Activated naive CD4-positive, alpha-beta T cell treated with anti-CD3 and anti-CD28 coated beads, Interleukin-2, amount 50 U/mL, for 24 hours (primary cell): ENCODE data around the gene TMEM267.
"Not testable (repeated sequence)": the region's sequence is repeated elsewhere in the genome, so short reads cannot be mapped to it uniquely, and the experiment has no call there.

Experiments
- H3K27ac Mint-ChIP-seq: one replicate; pipeline ENCODE4 v1.8.0; 2021; ENCODE audit warnings: mild to moderate bottlenecking, mixed read lengths
- H3K27me3 Mint-ChIP-seq: one replicate; pipeline ENCODE4 v1.8.0; 2021; ENCODE audit warnings: mixed read lengths
- H3K36me3 Mint-ChIP-seq: one replicate; pipeline ENCODE4 v1.8.0; 2021; ENCODE audit warnings: mixed read lengths
- H3K4me1 Mint-ChIP-seq: one replicate; pipeline ENCODE4 v1.8.0; 2021; ENCODE audit warnings: mixed read lengths
- H3K4me3 Mint-ChIP-seq: one replicate; pipeline ENCODE4 v1.8.0; 2021; ENCODE audit warnings: mild to moderate bottlenecking, mixed read lengths
- H3K9me3 Mint-ChIP-seq: one replicate; pipeline ENCODE4 v1.8.0; 2021; ENCODE audit warnings: mixed read lengths

TMEM267 gene

DNA sequence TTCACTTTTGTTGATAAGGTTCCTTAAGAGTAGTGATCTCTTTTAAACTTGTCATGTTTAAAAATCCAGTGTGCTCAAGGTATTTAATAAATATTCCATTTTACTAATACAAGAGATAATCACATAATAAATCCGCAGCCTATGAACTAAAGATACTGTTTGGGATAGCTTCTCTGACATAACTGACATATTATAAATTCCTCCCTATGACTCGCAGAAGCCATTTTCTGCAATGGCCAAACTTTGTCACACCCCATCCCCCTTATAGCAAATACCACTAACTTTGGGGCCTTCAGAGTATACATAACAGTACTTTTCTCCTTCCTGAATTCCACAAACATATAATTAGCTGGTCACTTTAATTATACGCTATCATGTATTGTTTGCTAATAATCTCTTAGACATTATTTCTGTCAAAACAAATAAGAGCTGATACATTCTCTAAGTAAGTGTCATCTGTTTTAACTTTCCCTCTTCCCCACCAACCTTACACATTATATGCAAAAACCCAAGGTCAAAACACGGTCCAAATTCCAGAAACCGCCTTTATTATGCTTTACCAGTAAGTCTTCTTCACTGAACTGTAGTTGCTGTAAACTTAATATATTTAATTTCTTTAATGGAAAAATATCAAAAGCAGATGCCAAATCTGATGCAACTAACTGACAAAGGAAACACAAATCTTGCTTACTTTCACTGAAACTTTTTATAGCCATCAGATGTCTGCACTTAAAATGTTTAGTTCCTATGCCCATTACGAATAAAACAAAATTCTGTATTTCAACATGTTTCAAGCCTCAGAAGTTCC is 971 bp downstream of the TMEM267 start:
- Mint-ChIP-seq H3K4me3 (peak overlapping the region; percentile 98), H3K27ac (peak overlapping the region; percentile 99), H3K9me3 (no peaks in the 10 kb centered on the region), H3K36me3 (peaks cover 3% of the 10 kb centered on the region), H3K4me1 (peaks cover 65% of the 10 kb centered on the region), H3K27me3 (no peaks in the 10 kb centered on the region)

DNA sequence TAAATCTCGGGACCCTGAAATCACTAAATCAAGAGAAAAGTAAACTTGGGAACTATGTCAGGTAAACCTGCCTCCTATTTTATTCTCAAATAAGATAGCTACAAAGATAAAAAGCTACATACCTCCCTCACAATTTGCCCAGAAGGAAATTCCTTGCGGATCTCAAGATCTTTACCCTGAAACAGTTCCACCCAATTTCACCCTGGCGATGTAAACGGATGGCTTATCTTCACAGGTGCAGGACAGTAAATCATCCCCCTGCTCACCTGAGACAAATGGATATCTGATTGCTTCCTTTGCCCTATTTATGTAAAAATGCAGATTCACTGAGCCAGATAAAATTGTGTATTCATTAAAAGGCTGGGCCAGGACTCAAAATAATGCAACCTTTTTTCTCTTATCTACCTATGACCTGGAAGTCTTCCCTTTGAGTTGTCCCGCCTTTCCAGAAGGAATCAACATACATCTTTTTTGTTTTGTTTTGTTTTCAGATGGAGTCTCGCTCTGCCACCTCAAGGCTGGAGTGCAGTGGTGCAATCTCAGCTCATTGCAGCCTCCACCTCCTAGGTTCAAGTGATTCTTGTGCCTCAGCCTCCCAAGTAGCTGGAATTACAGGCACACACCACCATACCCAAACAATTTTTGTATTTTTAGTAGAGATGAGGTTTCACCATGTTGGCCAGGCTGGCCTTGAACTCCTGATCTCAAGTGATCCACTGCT is 13.8 kb downstream of the TMEM267 start:
- Mint-ChIP-seq H3K36me3 (peaks cover 62% of the 10 kb centered on the region), H3K27ac (no peak overlapping the region), H3K27me3 (no peaks in the 10 kb centered on the region), H3K4me1 (peaks cover 41% of the 10 kb centered on the region), H3K9me3 (peaks cover 21% of the 10 kb centered on the region), H3K4me3 (no peak overlapping the region)

DNA sequence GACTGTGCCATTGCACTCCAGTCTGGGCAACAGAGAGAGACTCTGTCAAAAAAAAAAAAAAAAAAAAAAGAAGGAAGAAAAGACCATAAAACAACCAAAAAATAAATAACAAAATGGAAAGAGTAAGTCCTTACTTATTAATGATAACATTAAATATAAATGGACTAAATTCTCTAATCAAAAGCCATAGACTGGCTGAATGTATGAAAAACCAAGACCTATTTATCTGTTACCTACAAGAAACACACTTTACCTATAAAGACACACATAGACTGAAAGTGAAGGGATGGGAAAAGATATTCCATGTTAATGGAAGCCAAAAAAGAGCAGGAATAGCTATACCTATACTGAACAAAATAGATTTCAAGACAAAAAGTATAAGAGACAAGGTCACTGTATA is 16.6 kb downstream of the TMEM267 start:
- Mint-ChIP-seq H3K36me3 (peaks cover 56% of the 10 kb centered on the region), H3K4me3 (no peak overlapping the region), H3K27me3 (no peaks in the 10 kb centered on the region), H3K27ac (no peak overlapping the region), H3K9me3 (peaks cover 17% of the 10 kb centered on the region), H3K4me1 (peaks cover 31% of the 10 kb centered on the region)

DNA sequence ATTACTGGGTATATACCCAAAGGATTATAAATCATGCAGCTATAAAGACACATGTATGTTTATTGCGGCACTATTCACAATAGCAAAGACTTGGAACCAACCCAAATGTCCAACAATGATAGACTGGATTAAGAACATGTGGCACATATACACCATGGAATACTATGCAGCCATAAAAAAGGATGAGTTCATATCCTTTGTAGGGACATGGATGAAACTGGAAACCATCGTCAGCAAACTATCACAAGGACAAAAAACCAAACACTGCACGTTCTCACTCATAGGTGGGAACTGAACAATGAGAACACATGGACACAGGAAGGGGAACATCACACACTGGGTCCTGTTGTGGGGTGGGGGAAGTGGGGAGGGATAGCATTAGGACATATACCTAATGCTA is 18.2 kb downstream of the TMEM267 start:
- Mint-ChIP-seq H3K4me1 (peaks cover 26% of the 10 kb centered on the region), H3K36me3 (peaks cover 52% of the 10 kb centered on the region)

DNA sequence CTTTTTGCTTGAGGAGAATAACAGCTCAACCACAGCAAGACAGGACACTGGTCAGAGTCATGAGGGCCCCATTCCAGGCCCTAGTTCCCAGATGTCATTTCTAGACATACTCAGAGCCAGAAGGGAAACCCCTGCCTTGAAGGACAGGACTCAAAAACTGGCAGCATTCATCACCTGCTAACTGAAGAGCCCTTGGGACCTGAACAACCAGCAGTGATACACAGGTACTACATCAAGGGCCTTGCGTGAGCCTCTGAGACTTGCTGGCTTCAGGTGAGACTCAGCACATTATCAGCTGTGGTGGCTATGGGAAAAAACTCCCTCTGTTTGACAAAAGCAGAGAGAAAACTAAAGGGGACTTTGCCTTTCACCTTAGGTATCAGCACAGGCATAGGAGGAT is 22.6 kb downstream of the TMEM267 start:
- no peak overlapping the region for H3K4me3 Mint-ChIP-seq
- H3K27me3 Mint-ChIP-seq = no peaks in the 10 kb centered on the region
- peaks cover 6% of the 10 kb centered on the region for H3K9me3 Mint-ChIP-seq
- peaks cover 10% of the 10 kb centered on the region for H3K4me1 Mint-ChIP-seq
- peaks cover 43% of the 10 kb centered on the region for H3K36me3 Mint-ChIP-seq
- H3K27ac Mint-ChIP-seq = no peak overlapping the region

More for the DNA sequence above, 18.2 kb downstream of the TMEM267 start:
- not testable (repeated sequence) for H3K27me3 Mint-ChIP-seq, H3K4me3 Mint-ChIP-seq, H3K27ac Mint-ChIP-seq
- peaks cover 17% of the 10 kb centered on the region for H3K9me3 Mint-ChIP-seq

DNA sequence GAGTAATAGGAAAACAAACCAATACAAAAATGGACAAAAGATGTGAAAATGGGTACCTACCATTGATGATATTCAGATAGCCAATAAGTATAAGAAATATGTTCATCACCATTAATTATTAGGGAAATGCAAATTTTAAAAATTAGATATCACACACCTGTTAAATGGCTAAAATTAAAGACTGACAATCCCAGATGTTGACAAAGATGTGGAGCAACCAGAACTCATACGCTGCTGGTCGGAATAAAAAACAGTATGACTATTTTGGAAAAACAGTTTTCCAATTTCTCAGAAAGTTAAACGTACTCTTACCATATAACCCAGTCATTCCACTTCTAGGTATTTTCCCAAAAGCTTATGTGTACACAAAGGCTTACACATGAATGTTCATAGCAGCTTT is 27.1 kb downstream of the TMEM267 start:
- H3K27me3 Mint-ChIP-seq = no peaks in the 10 kb centered on the region
- peaks cover 42% of the 10 kb centered on the region for H3K36me3 Mint-ChIP-seq
- H3K27ac Mint-ChIP-seq = no peak overlapping the region
- H3K9me3 Mint-ChIP-seq = peaks cover 6% of the 10 kb centered on the region
- no peaks in the 10 kb centered on the region for H3K4me1 Mint-ChIP-seq
- H3K4me3 Mint-ChIP-seq = no peak overlapping the region

DNA sequence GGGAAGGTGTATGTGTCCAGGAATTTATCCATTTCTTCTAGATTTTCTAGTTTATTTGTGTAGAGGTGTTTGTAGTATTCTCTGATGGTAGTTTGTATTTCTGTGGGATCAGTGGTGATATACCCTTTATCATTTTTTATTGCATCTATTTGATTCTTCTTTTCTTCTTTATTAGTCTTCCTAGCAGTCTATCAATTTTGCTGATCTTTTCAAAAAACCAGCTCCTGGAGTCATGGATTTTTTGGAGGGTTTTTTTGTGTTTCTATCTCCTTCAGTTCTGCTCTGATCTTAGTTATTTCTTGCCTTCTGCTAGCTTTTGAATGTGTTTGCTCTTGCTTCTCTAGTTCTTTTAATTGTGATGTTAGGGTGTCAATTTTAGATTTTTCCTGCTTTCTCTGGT is 42.1 kb downstream of the TMEM267 start:
- H3K4me1 Mint-ChIP-seq, H3K27me3 Mint-ChIP-seq, H3K4me3 Mint-ChIP-seq, H3K27ac Mint-ChIP-seq: not testable (repeated sequence)
- peaks cover 24% of the 10 kb centered on the region for H3K9me3 Mint-ChIP-seq
- H3K36me3 Mint-ChIP-seq = peaks cover 28% of the 10 kb centered on the region

DNA sequence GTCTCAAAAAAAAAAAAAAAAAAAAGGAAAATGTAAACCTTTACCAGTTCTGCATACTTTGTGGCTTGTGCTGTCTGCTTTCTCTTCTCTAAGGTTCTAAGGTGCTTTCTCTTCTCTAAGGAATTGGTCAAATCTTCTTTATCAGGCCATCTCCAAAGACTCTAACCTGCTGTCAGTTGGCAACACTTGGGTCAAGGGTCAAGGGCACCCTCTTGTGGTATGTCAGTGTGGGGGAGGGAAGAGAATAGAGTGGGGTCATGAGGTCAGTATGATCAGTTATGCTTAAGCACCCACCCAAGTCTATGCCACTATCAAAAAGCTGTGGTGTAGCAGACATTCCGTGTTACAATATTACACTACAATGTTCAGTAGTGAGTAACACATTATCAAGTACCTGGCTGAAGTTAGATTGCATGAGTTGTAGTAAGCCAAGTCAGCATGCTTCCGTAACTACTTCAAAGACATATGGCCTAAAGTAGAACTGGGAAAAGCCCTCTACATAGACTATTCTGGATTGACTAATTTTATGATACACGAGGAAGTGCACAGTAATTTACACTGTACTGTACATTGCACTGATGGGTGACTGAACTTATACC is 46.5 kb downstream of the TMEM267 start:
- Mint-ChIP-seq H3K4me3 (no peak overlapping the region), H3K36me3 (peaks cover 9% of the 10 kb centered on the region), H3K27ac (no peak overlapping the region), H3K9me3 (peaks cover 13% of the 10 kb centered on the region), H3K27me3 (no peaks in the 10 kb centered on the region), H3K4me1 (no peaks in the 10 kb centered on the region)

DNA sequence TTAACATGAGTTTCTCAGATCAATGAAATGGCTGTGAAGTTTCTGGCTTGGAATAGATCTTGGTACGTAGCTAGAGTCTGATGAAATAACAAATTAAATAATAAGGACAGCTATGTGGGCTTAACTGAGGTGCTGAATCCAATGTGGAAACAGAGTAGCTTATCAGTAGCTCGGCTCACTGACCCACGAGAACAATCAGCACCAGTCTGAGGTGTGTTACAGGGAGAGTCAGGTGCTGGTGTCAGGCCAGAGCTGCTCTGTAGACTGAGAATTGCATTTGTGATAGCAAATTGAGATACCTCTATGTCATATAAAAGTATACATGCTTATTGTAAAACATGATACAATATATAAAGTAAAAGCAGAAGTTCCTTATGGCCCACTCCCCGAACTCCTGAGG is 50.3 kb downstream of the TMEM267 start:
- Mint-ChIP-seq H3K9me3 (peaks cover 13% of the 10 kb centered on the region), H3K36me3 (peaks cover 5% of the 10 kb centered on the region), H3K27me3 (no peaks in the 10 kb centered on the region), H3K27ac (no peak overlapping the region), H3K4me3 (no peak overlapping the region), H3K4me1 (no peaks in the 10 kb centered on the region)

DNA sequence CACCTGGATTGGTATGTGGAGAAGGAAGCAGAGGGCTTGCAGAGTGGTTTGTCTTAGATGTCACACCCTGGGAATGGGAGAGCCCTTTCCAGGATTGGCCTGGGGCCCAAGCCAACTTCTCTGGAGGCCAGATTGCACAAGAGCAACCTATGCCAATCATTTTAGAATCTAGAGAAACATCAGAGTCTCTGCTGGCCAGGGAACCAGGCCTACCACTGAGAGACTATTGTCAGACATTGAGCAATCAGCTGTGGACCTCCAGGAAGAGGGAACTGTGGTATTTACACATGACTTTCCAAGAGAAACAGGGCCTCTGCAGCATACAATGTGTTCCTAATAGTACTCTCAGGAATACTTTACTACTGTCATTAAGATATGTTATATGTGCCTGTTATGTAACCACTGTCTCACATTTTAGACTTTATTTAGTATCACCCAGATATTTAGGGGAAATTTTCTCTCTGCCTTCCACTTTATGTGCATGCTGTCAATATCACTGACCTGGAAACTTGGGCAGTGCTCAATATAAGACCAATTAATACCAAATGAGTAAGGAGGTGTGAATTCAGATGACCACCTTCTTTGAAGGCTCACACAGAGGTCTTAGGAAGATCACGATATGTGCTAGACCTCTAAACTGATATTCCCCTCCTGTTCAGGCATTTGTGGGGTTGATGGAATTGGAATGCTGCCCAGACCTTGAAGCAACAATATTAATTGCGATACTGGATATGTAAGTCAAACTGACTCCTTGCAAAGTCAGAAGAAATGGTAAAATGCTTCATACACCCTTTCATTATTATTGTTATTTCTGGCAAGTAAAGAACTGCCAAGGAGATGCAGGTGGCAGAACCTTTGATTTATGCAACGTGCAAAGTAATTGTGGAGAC is 50.9 kb downstream of the TMEM267 start:
- no peak overlapping the region for H3K27ac Mint-ChIP-seq
- H3K9me3 Mint-ChIP-seq = peaks cover 8% of the 10 kb centered on the region
- no peaks in the 10 kb centered on the region for H3K36me3 Mint-ChIP-seq

DNA sequence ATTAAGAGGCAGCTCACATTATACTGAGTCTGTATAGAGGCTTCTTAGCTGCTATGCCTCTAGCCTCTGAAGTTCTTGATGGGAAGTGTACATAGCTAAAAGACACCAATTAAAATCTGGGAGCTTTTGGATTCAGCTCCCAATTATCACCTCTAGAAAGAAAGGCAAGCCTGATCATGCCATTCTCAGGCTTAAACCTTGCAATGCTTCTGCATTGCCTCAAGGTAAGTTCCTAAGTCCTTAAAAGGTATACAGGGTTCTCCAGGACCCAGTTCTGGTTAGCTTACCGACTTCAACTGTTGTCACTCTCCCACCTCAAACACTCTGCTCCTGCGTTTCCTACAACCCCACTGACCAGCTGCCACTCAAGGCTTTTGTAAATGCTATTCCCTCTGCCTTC is 54.0 kb downstream of the TMEM267 start:
- Mint-ChIP-seq H3K4me1 (no peaks in the 10 kb centered on the region), H3K4me3 (no peak overlapping the region), H3K27ac (no peak overlapping the region), H3K9me3 (no peaks in the 10 kb centered on the region), H3K36me3 (no peaks in the 10 kb centered on the region), H3K27me3 (no peaks in the 10 kb centered on the region)

More for the DNA sequence above, 50.9 kb downstream of the TMEM267 start:
- no peak overlapping the region for H3K4me3 Mint-ChIP-seq
- no peaks in the 10 kb centered on the region for H3K4me1 Mint-ChIP-seq
- no peaks in the 10 kb centered on the region for H3K27me3 Mint-ChIP-seq

DNA sequence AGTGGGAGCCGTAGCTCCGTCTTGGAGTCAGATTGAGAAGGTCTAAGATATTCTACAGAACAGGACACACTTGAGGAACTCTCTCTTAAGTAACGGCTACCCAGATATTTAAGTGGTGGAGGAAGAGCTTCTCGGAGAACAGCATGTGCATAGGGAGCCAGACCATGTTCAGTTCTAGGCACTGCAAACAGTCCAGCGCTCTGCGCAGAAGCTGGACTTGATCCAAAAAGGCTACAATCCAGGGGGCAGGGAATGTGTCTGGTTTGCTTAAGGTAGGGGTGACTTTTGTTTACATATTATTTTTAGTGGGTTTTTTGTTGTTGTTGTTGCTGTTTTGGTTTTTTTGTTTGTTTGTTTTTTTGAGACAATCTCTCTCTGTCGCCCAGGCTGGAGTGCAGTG is 54.6 kb downstream of the TMEM267 start:
- H3K27ac Mint-ChIP-seq = no peak overlapping the region
- H3K36me3 Mint-ChIP-seq = no peaks in the 10 kb centered on the region
- H3K27me3 Mint-ChIP-seq = no peaks in the 10 kb centered on the region
- no peaks in the 10 kb centered on the region for H3K4me1 Mint-ChIP-seq
- no peaks in the 10 kb centered on the region for H3K9me3 Mint-ChIP-seq
- H3K4me3 Mint-ChIP-seq = no peak overlapping the region

DNA sequence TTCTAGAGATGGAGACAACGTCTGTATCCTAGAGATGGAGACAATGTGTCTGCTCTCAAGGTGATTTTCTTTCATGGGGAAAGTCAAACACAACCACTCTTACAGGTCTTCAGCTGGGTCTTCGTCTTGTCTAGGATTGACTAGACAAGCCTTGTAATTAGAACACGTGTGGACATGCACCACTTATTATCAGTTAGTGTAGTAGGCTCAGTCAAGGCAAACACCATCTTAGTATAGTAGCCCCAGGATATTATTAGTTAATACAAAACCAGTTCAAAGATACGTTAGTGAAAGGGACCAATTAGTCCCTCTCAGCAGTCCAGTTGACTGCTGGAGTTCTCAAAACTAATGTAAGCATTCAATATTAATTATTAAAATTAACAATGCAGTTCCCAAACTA is 56.4 kb downstream of the TMEM267 start:
- no peaks in the 10 kb centered on the region for H3K36me3 Mint-ChIP-seq
- H3K9me3 Mint-ChIP-seq = no peaks in the 10 kb centered on the region
- H3K4me1 Mint-ChIP-seq = no peaks in the 10 kb centered on the region

DNA sequence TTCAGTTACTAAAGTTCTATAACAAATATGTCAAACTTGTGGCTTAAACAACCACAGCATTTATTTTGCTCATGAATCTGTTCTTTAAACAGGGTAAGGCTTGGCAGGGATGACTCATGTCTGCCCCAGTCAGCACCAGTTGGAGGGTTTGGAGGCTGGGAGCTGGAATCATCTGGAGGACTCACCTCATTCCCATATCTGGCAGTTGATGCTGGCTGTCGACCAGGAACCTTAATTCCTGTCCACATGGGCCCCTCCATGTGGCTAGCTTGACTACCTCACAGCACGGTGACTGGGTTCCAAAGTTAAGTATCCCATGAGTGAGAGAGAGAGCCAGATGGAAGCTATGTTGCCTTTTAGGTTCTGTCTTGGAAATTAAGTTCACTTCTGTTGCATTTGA is 57.7 kb downstream of the TMEM267 start:
- no peaks in the 10 kb centered on the region for H3K9me3 Mint-ChIP-seq
- no peaks in the 10 kb centered on the region for H3K4me1 Mint-ChIP-seq
- H3K27ac Mint-ChIP-seq = no peak overlapping the region
- H3K36me3 Mint-ChIP-seq = no peaks in the 10 kb centered on the region
- no peaks in the 10 kb centered on the region for H3K27me3 Mint-ChIP-seq
- no peak overlapping the region for H3K4me3 Mint-ChIP-seq

More for the DNA sequence above, 56.4 kb downstream of the TMEM267 start:
- H3K27me3 Mint-ChIP-seq = no peaks in the 10 kb centered on the region
- no peak overlapping the region for H3K4me3 Mint-ChIP-seq
- no peak overlapping the region for H3K27ac Mint-ChIP-seq

DNA sequence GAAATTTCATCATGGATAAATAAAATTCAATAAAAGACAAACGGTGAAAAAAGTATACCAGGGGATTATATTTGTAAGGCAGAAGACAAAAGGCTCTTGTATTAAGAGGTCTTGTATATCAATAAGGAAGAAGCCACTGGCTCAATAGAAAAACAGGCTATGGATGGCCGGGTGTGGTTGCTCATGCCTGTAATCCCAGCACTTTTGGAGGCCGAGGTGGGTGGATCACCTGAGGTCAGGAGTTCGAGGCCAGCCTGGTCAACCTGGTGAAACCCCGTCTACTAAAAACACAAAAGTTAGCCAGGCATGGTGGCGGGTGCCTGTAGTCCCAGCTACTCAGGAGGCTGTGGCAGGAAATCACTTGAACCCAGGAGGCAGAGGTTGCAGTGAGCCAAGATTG is 60.6 kb downstream of the TMEM267 start:
- H3K27me3 Mint-ChIP-seq, H3K27ac Mint-ChIP-seq, H3K4me3 Mint-ChIP-seq, H3K36me3 Mint-ChIP-seq, H3K9me3 Mint-ChIP-seq, H3K4me1 Mint-ChIP-seq: not testable (repeated sequence)
